HL-60 (cell line): ENCODE data around the gene TSPAN13.
A peak's percentile ranks its signal among the peaks of the same experiment; 100 is the strongest.

Experiments
- CTCF ChIP-seq: IDR thresholded peaks from one replicate; pipeline ENCODE4 v1.5.1; 2011; ENCODE audit warnings: low read length, control low read depth, inconsistent platforms; ENCODE audit not compliant: insufficient read depth
- GABPA ChIP-seq: IDR thresholded peaks from 2 replicates; pipeline ENCODE4 v1.6.1; 2012; ENCODE audit warnings: low read depth

GRCh38 chr7:16801111-16801542 is 47.6 kb downstream of the TSPAN13 start:
- TF ChIP-seq GABPA (no peak), CTCF (peak; percentile 13)
